DMS114 treated with DMSO at 0.1 percent for 48 hours (cell line): ENCODE results near the gene GALNT16.
"Not testable (repeated sequence)": the region's sequence is repeated elsewhere in the genome, so short reads cannot be mapped to it uniquely, and the experiment has no call there.

ENCODE experiments used
- DNase-seq: peaks from one replicate; lab custom pipeline; 2025; ENCODE audit not compliant: unreplicated experiment; lab: John Stamatoyannopoulos, UW

Gene GALNT16

GRCh38 chr14:69358966-69359365, 99.0 kb downstream of the GALNT16 start:
- DNase-seq = no peak

GRCh38 chr14:69360438-69361108, 100.6 kb downstream of the GALNT16 start:
- DNase-seq = no peak

GRCh38 chr14:69363055-69363454, 103.1 kb downstream of the GALNT16 start:
- DNase-seq = no peak

GRCh38 chr14:69363964-69364363, 104.0 kb downstream of the GALNT16 start:
- no peak for DNase-seq

GRCh38 chr14:69364378-69364777, 104.4 kb downstream of the GALNT16 start:
- DNase-seq = no peak

GRCh38 chr14:69366069-69366468, 106.1 kb downstream of the GALNT16 start:
- no peak for DNase-seq

- no peak for DNase-seq
These were observed 106.8 kb downstream of the GALNT16 start for GRCh38 chr14:69366761-69367160.

GRCh38 chr14:69368381-69368780, 108.4 kb downstream of the GALNT16 start:
- DNase-seq = no peak

GRCh38 chr14:69370061-69370460, 110.1 kb downstream of the GALNT16 start:
- DNase-seq = no peak

- DNase-seq = no peak
These were observed 112.2 kb downstream of the GALNT16 start for GRCh38 chr14:69372146-69372545.

GRCh38 chr14:69373104-69373503, 113.1 kb downstream of the GALNT16 start:
- DNase-seq = no peak

- DNase-seq = no peak
These were observed 114.3 kb downstream of the GALNT16 start for GRCh38 chr14:69374235-69374634.

GRCh38 chr14:69375182-69375581, 115.2 kb downstream of the GALNT16 start:
- DNase-seq = no peak

GRCh38 chr14:69375722-69376121, 115.8 kb downstream of the GALNT16 start:
- DNase-seq = no peak

- DNase-seq = no peak
These were observed 116.5 kb downstream of the GALNT16 start for GRCh38 chr14:69376439-69376838.

- no peak for DNase-seq
These were observed 118.3 kb downstream of the GALNT16 start for GRCh38 chr14:69378274-69378673.

GRCh38 chr14:69387311-69387710, 127.4 kb downstream of the GALNT16 start:
- no peak for DNase-seq

GRCh38 chr14:69391400-69391799, 131.4 kb downstream of the GALNT16 start:
- DNase-seq = not testable (repeated sequence)

GRCh38 chr14:69392481-69392880, 132.5 kb downstream of the GALNT16 start:
- DNase-seq = no peak

GRCh38 chr14:69395929-69396328, 136.0 kb downstream of the GALNT16 start:
- DNase-seq = no peak

- DNase-seq = peak; percentile 98
These were observed 138.3 kb downstream of the GALNT16 start, which contains the start of the genes ERH and SLC39A9 for GRCh38 chr14:69398053-69398817. TSS of gene ERH (minus strand) at chr14:69398299. CDS start at chr14:69398233, 66 bp downstream. TSS of gene SLC39A9 (plus strand) at chr14:69398692. CDS start at chr14:69399370, 678 bp downstream.

- DNase-seq = no peak
These were observed 138.9 kb downstream of the GALNT16 start for GRCh38 chr14:69398818-69399210.
